WTC11 (cell line): ENCODE results near the gene KRT82. TPM values are rescaled to one million over a fixed set of nuclear protein-coding genes. Genes with fewer than 3 reads are reported as not detected.

Experiments
- ATAC-seq: fragments of 200-7000 bp; cut with Tn5 transposase; 2 replicates; pipeline ENCODE4 v1.10.0; 2021; ENCODE audit warnings: mild to moderate bottlenecking, moderate library complexity
- CTCF ChIA-PET: fragments of 300-600 bp; sonication (Branson Sonifier 250); formaldehyde crosslinking; loops from one replicate; lab custom pipeline; 2021; ENCODE audit warnings: antibody characterized with exemption; lab: Charles Lee
- POLR2A ChIA-PET: fragments of 350-600 bp; sonication (Branson Sonifier 250); formaldehyde crosslinking; loops from one replicate; lab custom pipeline; 2021; ENCODE audit warnings: antibody characterized with exemption; lab: Charles Lee
- DNase-seq: peaks from one replicate; pipeline ENCODE4 v3.0.0; 2021; ENCODE audit warnings: low spot score
- H3K27ac Mint-ChIP-seq: 2 replicates; pipeline ENCODE4 v1.8.0; 2021; ENCODE audit warnings: mixed read lengths
- H3K27me3 Mint-ChIP-seq: 2 replicates; pipeline ENCODE4 v1.8.0; 2021; ENCODE audit warnings: low read depth, mild to moderate bottlenecking, moderate library complexity, mixed read lengths
- H3K36me3 Mint-ChIP-seq: 2 replicates; pipeline ENCODE4 v1.8.0; 2021; ENCODE audit warnings: mixed read lengths
- H3K4me1 Mint-ChIP-seq: 2 replicates; pipeline ENCODE4 v1.8.0; 2022; ENCODE audit warnings: mixed read lengths
- H3K4me3 Mint-ChIP-seq: 2 replicates; pipeline ENCODE4 v1.8.0; 2021; ENCODE audit warnings: mild to moderate bottlenecking, moderate library complexity, mixed read lengths
- H3K9me3 Mint-ChIP-seq: 2 replicates; pipeline ENCODE4 v1.8.0; 2021; ENCODE audit warnings: mixed read lengths
- ATF2 ChIP-seq: sonication (generic); formaldehyde crosslinking; IDR thresholded peaks from 2 replicates; pipeline ENCODE4 v1.8.1; 2022; ENCODE audit warnings: low read depth, missing genetic modification reagents, borderline replicate concordance
- CBFB ChIP-seq: sonication (generic); formaldehyde crosslinking; IDR thresholded peaks from 2 replicates; pipeline ENCODE4 v1.8.1; 2022; ENCODE audit warnings: mild to moderate bottlenecking, low read depth, missing genetic modification reagents
- CTCF ChIP-seq: fragments of 200-600 bp; IDR thresholded peaks from 2 replicates; pipeline ENCODE4 v1.8.0; 2022; ENCODE audit warnings: antibody characterized with exemption
- E2F1 ChIP-seq: sonication (generic); formaldehyde crosslinking; IDR thresholded peaks from 2 replicates; pipeline ENCODE4 v1.8.0; 2022; ENCODE audit warnings: mild to moderate bottlenecking, missing genetic modification reagents
- ETV6 ChIP-seq: sonication (generic); formaldehyde crosslinking; IDR thresholded peaks from 2 replicates; pipeline ENCODE4 v1.8.1; 2022; ENCODE audit warnings: mild to moderate bottlenecking, missing genetic modification reagents
- MLX ChIP-seq: sonication (generic); formaldehyde crosslinking; IDR thresholded peaks from 2 replicates; pipeline ENCODE4 v1.8.1; 2023; ENCODE audit warnings: mild to moderate bottlenecking, missing genetic modification reagents, moderate library complexity
- NFE2L1 ChIP-seq: sonication (generic); formaldehyde crosslinking; IDR thresholded peaks from 2 replicates; pipeline ENCODE4 v1.8.1; 2023; ENCODE audit warnings: missing genetic modification reagents
- NR3C1 ChIP-seq: sonication (generic); formaldehyde crosslinking; conservative IDR thresholded peaks from 2 replicates; pipeline ENCODE4 v1.8.1; 2023; ENCODE audit warnings: low read depth, mild to moderate bottlenecking, missing genetic modification reagents
- PREB ChIP-seq: sonication (generic); formaldehyde crosslinking; IDR thresholded peaks from 2 replicates; pipeline ENCODE4 v1.8.1; 2022; ENCODE audit warnings: mild to moderate bottlenecking, missing genetic modification reagents, moderate library complexity, borderline replicate concordance
- SOX15 ChIP-seq: fragments of 250-450 bp; sonication (Bioruptor Pico); IDR thresholded peaks from 2 replicates; pipeline ENCODE4 v1.9.0; 2021; ENCODE audit warnings: mild to moderate bottlenecking
- SP1 ChIP-seq: sonication (generic); formaldehyde crosslinking; conservative IDR thresholded peaks from 2 replicates; pipeline ENCODE4 v1.8.1; 2022; ENCODE audit warnings: missing genetic modification reagents
- ZBTB21 ChIP-seq: sonication (generic); formaldehyde crosslinking; IDR thresholded peaks from 2 replicates; pipeline ENCODE4 v1.8.1; 2023; ENCODE audit warnings: mild to moderate bottlenecking, missing genetic modification reagents, borderline replicate concordance
- ZNF263 ChIP-seq: sonication (generic); formaldehyde crosslinking; IDR thresholded peaks from 2 replicates; pipeline ENCODE4 v1.8.1; 2022; ENCODE audit warnings: low read depth, mild to moderate bottlenecking, moderate library complexity, missing genetic modification reagents
- ZNF317 ChIP-seq: sonication (generic); formaldehyde crosslinking; IDR thresholded peaks from 2 replicates; pipeline ENCODE4 v1.8.1; 2023; ENCODE audit warnings: low read depth, mild to moderate bottlenecking, moderate library complexity, missing genetic modification reagents, borderline replicate concordance
- ZNF396 ChIP-seq: fragments of 250-450 bp; sonication (Bioruptor Pico); IDR thresholded peaks from 2 replicates; pipeline ENCODE4 v1.8.0; 2021; ENCODE audit warnings: mild to moderate bottlenecking, moderate library complexity, borderline replicate concordance
- ZNF425 ChIP-seq: fragments of 250-450 bp; sonication (Bioruptor Pico); conservative IDR thresholded peaks from 2 replicates; pipeline ENCODE4 v1.9.0; 2021; ENCODE audit warnings: mild to moderate bottlenecking
- ZNF671 ChIP-seq: fragments of 250-450 bp; sonication (Bioruptor Pico); IDR thresholded peaks from 2 replicates; pipeline ENCODE4 v1.8.0; 2021; ENCODE audit warnings: mild to moderate bottlenecking
- total RNA-seq: library from RNA; stranded (reverse); gene quantifications from 3 replicates; pipeline ENCODE4 v1.2.3, GENCODE V29; 2021

KRT82 gene
- total RNA-seq, 1 experiment from 2014 or later, result not detected

GRCh38 chr12:52434081-52434733 is 28.1 kb upstream of the KRT82 start, which contains the start of gene KRT75:
Gene KRT75 (minus strand): TSS chr12:52434371. CDS start chr12:52434304, 67 bp downstream.
- no peaks in the 10 kb centered on the region for H3K27me3 Mint-ChIP-seq
- no peak within 1 kb of the TSS for H3K27ac Mint-ChIP-seq
- ATAC-seq (no peak), DNase-seq (no peak)
- CTCF ChIA-PET, result interaction anchor here (1.7 to 2.3 kb wide), 2 partner anchors 8 to 38 kb away, joined by 4 to 8 read pairs; no protein-coding TSS in a partner anchor
- H3K36me3 Mint-ChIP-seq, result no peaks in the 10 kb centered on the region
- POLR2A ChIA-PET, result no interaction called here
- no peaks in the 10 kb centered on the region for H3K9me3 Mint-ChIP-seq
- TF ChIP-seq ZNF671 (CRISPR knock-in tag) (no peak), ETV6 (CRISPR knock-in tag) (no peak), SP1 (CRISPR knock-in tag) (no peak), PREB (CRISPR knock-in tag) (no peak), NR3C1 (CRISPR knock-in tag) (no peak), CTCF (no peak), ATF2 (CRISPR knock-in tag) (no peak), ZBTB21 (no peak), ZNF396 (no peak), ZNF317 (CRISPR knock-in tag) (no peak), ZNF425 (CRISPR knock-in tag) (no peak), MLX (CRISPR knock-in tag) (no peak), SOX15 (CRISPR knock-in tag) (no peak), NFE2L1 (CRISPR knock-in tag) (no peak), E2F1 (CRISPR knock-in tag) (no peak), ZNF263 (no peak), CBFB (CRISPR knock-in tag) (no peak)
- H3K4me1 Mint-ChIP-seq, result peaks cover 8% of the 10 kb centered on the region
- no peak within 1 kb of the TSS for H3K4me3 Mint-ChIP-seq
